Measurements from ENCODE around the gene ZYG11B. TPM values are rescaled to one million over a fixed set of nuclear protein-coding genes. Genes with fewer than 3 reads are reported as not detected.
"Not testable (repeated sequence)": the region's sequence is repeated elsewhere in the genome, so short reads cannot be mapped to it uniquely, and the experiment has no call there.

ZYG11B gene
- total RNA-seq, 1 donor from 2014 or later, result 38.3 TPM

DNA sequence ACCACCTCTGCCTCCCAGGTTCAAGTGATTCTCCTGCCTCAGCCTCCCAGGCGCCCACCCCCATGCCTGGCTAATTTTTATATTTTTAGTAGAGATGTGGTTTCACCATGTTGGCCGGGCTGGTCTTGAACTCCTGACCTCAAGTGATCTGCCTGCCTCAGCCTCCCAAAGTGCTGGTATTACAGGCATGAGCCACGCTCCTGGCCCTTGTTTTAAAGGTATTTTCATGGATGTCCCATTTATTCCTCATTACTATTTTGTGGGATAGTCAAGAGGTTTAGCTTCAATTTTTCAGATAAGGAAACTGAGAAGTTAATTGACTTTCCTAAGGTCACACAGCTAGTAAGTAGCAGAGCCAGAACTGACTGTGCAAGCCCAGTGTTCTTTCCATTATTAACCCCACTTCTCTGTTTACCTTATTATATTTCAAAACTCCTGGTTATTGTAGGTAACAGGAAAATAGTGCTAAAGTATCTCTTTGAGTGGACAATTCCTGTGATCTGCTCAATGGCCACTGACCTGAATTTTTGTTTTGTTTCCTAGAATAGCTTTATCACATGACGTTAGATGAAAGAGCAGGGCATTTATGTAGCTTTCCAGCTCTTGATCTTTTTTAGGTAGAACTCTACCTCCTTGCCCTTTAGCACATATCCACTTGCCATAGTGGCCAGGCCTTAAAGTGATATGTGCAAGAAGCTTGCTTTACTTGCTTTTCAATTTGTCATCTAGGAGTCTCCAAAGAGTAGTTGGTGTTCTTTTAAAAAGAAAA is 13.6 kb downstream of the ZYG11B start:
- no peak overlapping the region for H3K4me3 Mint-ChIP-seq (ENCODE audit: unreplicated experiment)
- no peaks in the 10 kb centered on the region for H3K27me3 Mint-ChIP-seq (ENCODE audit: low read depth)
- no peaks in the 10 kb centered on the region for H3K9me3 Mint-ChIP-seq (ENCODE audit: low read depth)
- TF ChIP-seq CTCF (IDR thresholded peaks at IDR 0.05), result no peak
- H3K4me1 Mint-ChIP-seq (ENCODE audit: low read depth), result peaks cover 19% of the 10 kb centered on the region
- H3K27ac Mint-ChIP-seq (ENCODE audit: unreplicated experiment), result no peak overlapping the region
- DNase-seq (ENCODE audit: low spot score), result no peak
- no peaks in the 10 kb centered on the region for H3K36me3 Mint-ChIP-seq (ENCODE audit: low read depth)

DNA sequence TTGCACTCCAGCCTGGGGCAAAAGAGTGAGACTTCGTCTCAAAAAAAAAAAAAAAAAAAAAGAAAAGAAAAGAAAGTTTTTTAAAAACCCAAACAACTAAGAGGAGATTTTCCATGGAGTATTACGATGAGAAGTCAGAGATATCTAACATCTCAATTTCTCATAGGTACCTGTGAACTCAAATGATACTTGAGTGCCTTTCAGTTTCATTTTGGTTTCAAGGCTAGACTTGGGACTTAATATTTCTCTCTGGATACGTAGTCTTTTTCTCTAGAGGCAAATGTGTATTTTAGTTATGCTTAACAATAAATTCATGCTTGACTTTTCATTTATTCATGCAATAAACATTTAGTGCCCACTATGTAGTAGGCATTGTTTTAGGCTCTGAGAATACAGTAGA is 15.0 kb downstream of the ZYG11B start:
- Mint-ChIP-seq H3K36me3 (ENCODE audit: low read depth) (no peaks in the 10 kb centered on the region), H3K9me3 (ENCODE audit: low read depth) (no peaks in the 10 kb centered on the region), H3K4me1 (ENCODE audit: low read depth) (peaks cover 21% of the 10 kb centered on the region), H3K27me3 (ENCODE audit: low read depth) (no peaks in the 10 kb centered on the region), H3K4me3 (ENCODE audit: unreplicated experiment) (no peak overlapping the region), H3K27ac (ENCODE audit: unreplicated experiment) (no peak overlapping the region)
- no peak for DNase-seq (ENCODE audit: low spot score)
- no peak for TF ChIP-seq CTCF (IDR thresholded peaks at IDR 0.05)

- Mint-ChIP-seq H3K4me1 (ENCODE audit: low read depth) (peaks cover 11% of the 10 kb centered on the region), H3K27ac (ENCODE audit: unreplicated experiment) (no peak overlapping the region), H3K9me3 (ENCODE audit: low read depth) (no peaks in the 10 kb centered on the region), H3K36me3 (ENCODE audit: low read depth) (no peaks in the 10 kb centered on the region), H3K27me3 (ENCODE audit: low read depth) (no peaks in the 10 kb centered on the region), H3K4me3 (ENCODE audit: unreplicated experiment) (no peak overlapping the region)
- no peak for DNase-seq (ENCODE audit: low spot score)
- no peak for TF ChIP-seq CTCF (IDR thresholded peaks at IDR 0.05)
Observed at GRCh38 chr1:52746189-52746588, 19.9 kb downstream of the ZYG11B start.

DNA sequence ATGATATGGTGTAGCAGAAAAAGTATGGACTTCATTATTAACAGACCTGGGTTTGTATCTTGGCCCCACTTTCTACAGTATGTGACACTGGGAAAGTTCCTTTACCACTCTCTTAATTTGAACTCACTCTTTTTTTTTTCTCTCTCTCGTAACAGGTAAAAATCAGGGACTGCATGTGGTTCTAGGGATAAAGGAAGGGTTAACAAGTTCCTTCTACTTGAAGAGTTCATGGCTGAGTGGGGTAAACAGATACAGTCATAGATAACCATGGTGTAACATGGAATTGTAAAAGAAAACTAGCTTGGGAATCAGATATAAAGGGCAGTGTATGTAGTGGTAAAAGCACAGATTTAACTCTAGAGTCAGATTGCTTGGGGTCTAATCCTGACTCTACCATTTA is 21.2 kb downstream of the ZYG11B start:
- no peak for TF ChIP-seq CTCF (IDR thresholded peaks at IDR 0.05)
- DNase-seq (ENCODE audit: low spot score), result no peak
- Mint-ChIP-seq H3K9me3 (ENCODE audit: low read depth) (no peaks in the 10 kb centered on the region), H3K4me3 (ENCODE audit: unreplicated experiment) (no peak overlapping the region), H3K27ac (ENCODE audit: unreplicated experiment) (no peak overlapping the region), H3K36me3 (ENCODE audit: low read depth) (no peaks in the 10 kb centered on the region), H3K4me1 (ENCODE audit: low read depth) (peaks cover 22% of the 10 kb centered on the region), H3K27me3 (ENCODE audit: low read depth) (no peaks in the 10 kb centered on the region)

DNA sequence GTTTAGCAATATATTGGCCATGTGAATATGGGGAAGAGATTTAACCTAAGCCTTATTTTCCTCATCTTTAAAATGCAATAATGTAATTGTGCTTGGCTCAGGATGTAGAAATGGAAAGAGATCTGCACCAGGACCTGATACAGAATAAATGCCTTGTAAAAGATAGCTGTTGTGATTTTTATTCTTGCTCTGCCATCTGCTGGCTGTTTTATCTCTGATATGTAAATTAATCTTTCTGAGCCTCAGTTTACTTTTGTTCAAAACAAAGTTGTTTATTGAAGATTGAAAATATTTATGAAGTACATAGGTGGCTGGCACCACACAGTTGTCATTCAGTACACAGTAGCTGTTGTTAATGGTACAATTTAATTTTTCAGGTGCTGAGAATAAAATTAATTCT is 21.9 kb downstream of the ZYG11B start:
- Mint-ChIP-seq H3K9me3 (ENCODE audit: low read depth) (no peaks in the 10 kb centered on the region), H3K4me1 (ENCODE audit: low read depth) (peaks cover 29% of the 10 kb centered on the region), H3K4me3 (ENCODE audit: unreplicated experiment) (no peak overlapping the region), H3K27ac (ENCODE audit: unreplicated experiment) (no peak overlapping the region), H3K27me3 (ENCODE audit: low read depth) (no peaks in the 10 kb centered on the region), H3K36me3 (ENCODE audit: low read depth) (no peaks in the 10 kb centered on the region)
- TF ChIP-seq CTCF (IDR thresholded peaks at IDR 0.05), result peak; percentile 72
- no peak for DNase-seq (ENCODE audit: low spot score)

- H3K9me3 Mint-ChIP-seq (ENCODE audit: low read depth); H3K4me3 Mint-ChIP-seq (ENCODE audit: unreplicated experiment); DNase-seq (ENCODE audit: low spot score); H3K36me3 Mint-ChIP-seq (ENCODE audit: low read depth); H3K27me3 Mint-ChIP-seq (ENCODE audit: low read depth); H3K27ac Mint-ChIP-seq (ENCODE audit: unreplicated experiment): not testable (repeated sequence)
- peaks cover 29% of the 10 kb centered on the region for H3K4me1 Mint-ChIP-seq (ENCODE audit: low read depth)
Observed at GRCh38 chr1:52749496-52749895, 23.2 kb downstream of the ZYG11B start.

DNA sequence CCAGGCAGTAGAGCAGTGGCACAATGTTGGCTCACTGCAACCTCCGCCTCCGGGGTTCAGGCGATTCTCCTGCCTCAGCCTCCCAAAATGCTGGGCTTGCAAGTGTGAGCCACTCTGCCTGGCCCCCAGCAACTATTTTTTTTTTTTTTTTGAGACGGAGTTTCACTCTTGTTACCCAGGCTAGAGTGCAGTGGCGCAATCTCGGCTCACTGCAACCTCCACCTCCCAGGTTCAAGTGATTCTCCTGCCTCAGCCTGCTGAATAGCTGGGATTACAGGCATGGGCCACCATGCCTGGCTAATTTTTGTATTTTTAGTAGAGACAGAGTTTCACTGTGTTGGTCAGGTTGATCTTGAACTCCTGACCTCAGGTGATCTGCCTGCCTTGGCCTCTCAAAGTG is 23.9 kb downstream of the ZYG11B start:
- not testable (repeated sequence) for H3K27me3 Mint-ChIP-seq (ENCODE audit: low read depth); H3K27ac Mint-ChIP-seq (ENCODE audit: unreplicated experiment); DNase-seq (ENCODE audit: low spot score); H3K4me3 Mint-ChIP-seq (ENCODE audit: unreplicated experiment); H3K36me3 Mint-ChIP-seq (ENCODE audit: low read depth); H3K9me3 Mint-ChIP-seq (ENCODE audit: low read depth)
- peaks cover 27% of the 10 kb centered on the region for H3K4me1 Mint-ChIP-seq (ENCODE audit: low read depth)
